ENCODE measurements around the gene C3. TPM values are rescaled to one million over a fixed set of nuclear protein-coding genes. Genes with fewer than 3 reads are reported as not detected.

The C3 gene
- total and polyA plus RNA-seq, 2 experiments from 2014 or later: 5.1 to 17.7 TPM

GRCh38 chr19:6718111-6718740 lies 2.2 kb downstream of the C3 start:
- Histone ChIP-seq H3K4me1 (ENCODE audit: insufficient read depth) (peaks cover 1% of the 10 kb centered on the region; the same call in 1 of the 2 replicates), H3K4me3 (peak overlapping the region; percentile 30; the same call in 1 of the 2 replicates), H3K27me3 (ENCODE audit: insufficient read depth) (no peaks in the 10 kb centered on the region), H3K9me2 (ENCODE audit: insufficient read depth) (no peaks in the 10 kb centered on the region), H2AFZ (peak overlapping the region; percentile 56), H3F3A (replicated peaks; ENCODE audit: low read depth) (peaks cover 8% of the 10 kb centered on the region), H3K79me2 (replicated peaks; ENCODE audit: insufficient read depth) (no peaks in the 10 kb centered on the region), H3K4me2 (peak overlapping the region; percentile 60), H4K20me1 (replicated peaks; ENCODE audit: insufficient read depth) (no peaks in the 10 kb centered on the region), H3K36me3 (ENCODE audit: insufficient read depth) (no peaks in the 10 kb centered on the region), H3K27ac (ENCODE audit: low read depth) (no peak overlapping the region)
- no peak overlapping the region for H3K27ac Mint-ChIP-seq
- peaks cover 60% of the 10 kb centered on the region for H3K9me3 Mint-ChIP-seq
- no peak for DNase-seq (ENCODE audit: low spot score)
- no peak for TF ChIP-seq POLR2AphosphoS5 (IDR thresholded peaks at IDR 0.05; ENCODE audit: low read depth)
- peaks cover 3% of the 10 kb centered on the region for H3K4me1 Mint-ChIP-seq
- H3K4me3 Mint-ChIP-seq: no peak overlapping the region
- ATAC-seq: peak; percentile 27
- H3K36me3 Mint-ChIP-seq (ENCODE audit: low read depth): peaks cover 24% of the 10 kb centered on the region
- peaks cover 19% of the 10 kb centered on the region for H3K27me3 Mint-ChIP-seq (ENCODE audit: insufficient read depth, low read depth, poor library complexity)

- H3K4me3 Mint-ChIP-seq: peak overlapping the region; percentile 14; the same call in 1 of the 3 replicates
- Histone ChIP-seq H3K79me2 (replicated peaks; ENCODE audit: insufficient read depth) (no peaks in the 10 kb centered on the region), H3K4me2 (peak overlapping the region; percentile 60), H3F3A (replicated peaks; ENCODE audit: low read depth) (peaks cover 8% of the 10 kb centered on the region), H3K4me3 (no peak overlapping the region), H3K4me1 (ENCODE audit: insufficient read depth) (no peaks in the 10 kb centered on the region; the same call in 1 of the 2 replicates), H3K36me3 (ENCODE audit: insufficient read depth) (no peaks in the 10 kb centered on the region), H4K20me1 (replicated peaks; ENCODE audit: insufficient read depth) (no peaks in the 10 kb centered on the region), H3K27me3 (ENCODE audit: insufficient read depth) (no peaks in the 10 kb centered on the region), H3K9me2 (ENCODE audit: insufficient read depth) (no peaks in the 10 kb centered on the region), H2AFZ (peak overlapping the region; percentile 56; the same call in 1 of the 2 replicates), H3K27ac (ENCODE audit: low read depth) (no peak overlapping the region)
- peaks cover 67% of the 10 kb centered on the region for H3K9me3 Mint-ChIP-seq
- no peak overlapping the region for H3K27ac Mint-ChIP-seq
- H3K4me1 Mint-ChIP-seq: no peaks in the 10 kb centered on the region; the same call in 2 of the 3 replicates
- H3K27me3 Mint-ChIP-seq (ENCODE audit: insufficient read depth, low read depth, poor library complexity): peaks cover 23% of the 10 kb centered on the region
- no peak for ATAC-seq
- DNase-seq (ENCODE audit: low spot score): peak; percentile 38
- peaks cover 30% of the 10 kb centered on the region for H3K36me3 Mint-ChIP-seq (ENCODE audit: low read depth)
- TF ChIP-seq, protein P1, sequence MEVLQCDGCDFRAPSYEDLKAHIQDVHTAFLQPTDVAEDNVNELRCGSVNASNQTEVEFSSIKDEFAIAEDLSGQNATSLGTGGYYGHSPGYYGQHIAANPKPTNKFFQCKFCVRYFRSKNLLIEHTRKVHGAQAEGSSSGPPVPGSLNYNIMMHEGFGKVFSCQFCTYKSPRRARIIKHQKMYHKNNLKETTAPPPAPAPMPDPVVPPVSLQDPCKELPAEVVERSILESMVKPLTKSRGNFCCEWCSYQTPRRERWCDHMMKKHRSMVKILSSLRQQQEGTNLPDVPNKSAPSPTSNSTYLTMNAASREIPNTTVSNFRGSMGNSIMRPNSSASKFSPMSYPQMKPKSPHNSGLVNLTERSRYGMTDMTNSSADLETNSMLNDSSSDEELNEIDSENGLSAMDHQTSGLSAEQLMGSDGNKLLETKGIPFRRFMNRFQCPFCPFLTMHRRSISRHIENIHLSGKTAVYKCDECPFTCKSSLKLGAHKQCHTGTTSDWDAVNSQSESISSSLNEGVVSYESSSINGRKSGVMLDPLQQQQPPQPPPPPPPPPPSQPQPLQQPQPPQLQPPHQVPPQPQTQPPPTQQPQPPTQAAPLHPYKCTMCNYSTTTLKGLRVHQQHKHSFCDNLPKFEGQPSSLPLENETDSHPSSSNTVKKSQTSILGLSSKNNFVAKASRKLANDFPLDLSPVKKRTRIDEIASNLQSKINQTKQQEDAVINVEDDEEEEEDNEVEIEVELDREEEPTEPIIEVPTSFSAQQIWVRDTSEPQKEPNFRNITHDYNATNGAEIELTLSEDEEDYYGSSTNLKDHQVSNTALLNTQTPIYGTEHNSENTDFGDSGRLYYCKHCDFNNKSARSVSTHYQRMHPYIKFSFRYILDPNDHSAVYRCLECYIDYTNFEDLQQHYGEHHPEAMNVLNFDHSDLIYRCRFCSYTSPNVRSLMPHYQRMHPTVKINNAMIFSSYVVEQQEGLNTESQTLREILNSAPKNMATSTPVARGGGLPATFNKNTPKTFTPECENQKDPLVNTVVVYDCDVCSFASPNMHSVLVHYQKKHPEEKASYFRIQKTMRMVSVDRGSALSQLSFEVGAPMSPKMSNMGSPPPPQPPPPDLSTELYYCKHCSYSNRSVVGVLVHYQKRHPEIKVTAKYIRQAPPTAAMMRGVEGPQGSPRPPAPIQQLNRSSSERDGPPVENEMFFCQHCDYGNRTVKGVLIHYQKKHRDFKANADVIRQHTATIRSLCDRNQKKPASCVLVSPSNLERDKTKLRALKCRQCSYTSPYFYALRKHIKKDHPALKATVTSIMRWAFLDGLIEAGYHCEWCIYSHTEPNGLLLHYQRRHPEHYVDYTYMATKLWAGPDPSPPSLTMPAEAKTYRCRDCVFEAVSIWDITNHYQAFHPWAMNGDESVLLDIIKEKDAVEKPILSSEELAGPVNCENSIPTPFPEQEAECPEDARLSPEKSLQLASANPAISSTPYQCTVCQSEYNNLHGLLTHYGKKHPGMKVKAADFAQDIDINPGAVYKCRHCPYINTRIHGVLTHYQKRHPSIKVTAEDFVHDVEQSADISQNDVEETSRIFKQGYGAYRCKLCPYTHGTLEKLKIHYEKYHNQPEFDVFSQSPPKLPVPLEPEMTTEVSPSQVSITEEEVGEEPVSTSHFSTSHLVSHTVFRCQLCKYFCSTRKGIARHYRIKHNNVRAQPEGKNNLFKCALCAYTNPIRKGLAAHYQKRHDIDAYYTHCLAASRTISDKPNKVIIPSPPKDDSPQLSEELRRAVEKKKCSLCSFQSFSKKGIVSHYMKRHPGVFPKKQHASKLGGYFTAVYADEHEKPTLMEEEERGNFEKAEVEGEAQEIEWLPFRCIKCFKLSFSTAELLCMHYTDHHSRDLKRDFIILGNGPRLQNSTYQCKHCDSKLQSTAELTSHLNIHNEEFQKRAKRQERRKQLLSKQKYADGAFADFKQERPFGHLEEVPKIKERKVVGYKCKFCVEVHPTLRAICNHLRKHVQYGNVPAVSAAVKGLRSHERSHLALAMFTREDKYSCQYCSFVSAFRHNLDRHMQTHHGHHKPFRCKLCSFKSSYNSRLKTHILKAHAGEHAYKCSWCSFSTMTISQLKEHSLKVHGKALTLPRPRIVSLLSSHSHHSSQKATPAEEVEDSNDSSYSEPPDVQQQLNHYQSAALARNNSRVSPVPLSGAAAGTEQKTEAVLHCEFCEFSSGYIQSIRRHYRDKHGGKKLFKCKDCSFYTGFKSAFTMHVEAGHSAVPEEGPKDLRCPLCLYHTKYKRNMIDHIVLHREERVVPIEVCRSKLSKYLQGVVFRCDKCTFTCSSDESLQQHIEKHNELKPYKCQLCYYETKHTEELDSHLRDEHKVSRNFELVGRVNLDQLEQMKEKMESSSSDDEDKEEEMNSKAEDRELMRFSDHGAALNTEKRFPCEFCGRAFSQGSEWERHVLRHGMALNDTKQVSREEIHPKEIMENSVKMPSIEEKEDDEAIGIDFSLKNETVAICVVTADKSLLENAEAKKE (CRISPR knock-in tag; IDR thresholded peaks at IDR 0.05): no peak
- TF ChIP-seq STAT1 (IDR thresholded peaks at IDR 0.05; ENCODE audit: unreplicated experiment) (no peak), ZNF114 (CRISPR knock-in tag; IDR thresholded peaks at IDR 0.05) (no peak), REST (IDR thresholded peaks at IDR 0.05; ENCODE audit: unreplicated experiment) (no peak), ZNF331 (CRISPR knock-in tag; IDR thresholded peaks at IDR 0.05; ENCODE audit: low read depth) (no peak)
- TF ChIP-seq, protein P2, sequence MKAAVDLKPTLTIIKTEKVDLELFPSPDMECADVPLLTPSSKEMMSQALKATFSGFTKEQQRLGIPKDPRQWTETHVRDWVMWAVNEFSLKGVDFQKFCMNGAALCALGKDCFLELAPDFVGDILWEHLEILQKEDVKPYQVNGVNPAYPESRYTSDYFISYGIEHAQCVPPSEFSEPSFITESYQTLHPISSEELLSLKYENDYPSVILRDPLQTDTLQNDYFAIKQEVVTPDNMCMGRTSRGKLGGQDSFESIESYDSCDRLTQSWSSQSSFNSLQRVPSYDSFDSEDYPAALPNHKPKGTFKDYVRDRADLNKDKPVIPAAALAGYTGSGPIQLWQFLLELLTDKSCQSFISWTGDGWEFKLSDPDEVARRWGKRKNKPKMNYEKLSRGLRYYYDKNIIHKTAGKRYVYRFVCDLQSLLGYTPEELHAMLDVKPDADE (IDR thresholded peaks at IDR 0.05): no peak
- TF ChIP-seq, protein P3, sequence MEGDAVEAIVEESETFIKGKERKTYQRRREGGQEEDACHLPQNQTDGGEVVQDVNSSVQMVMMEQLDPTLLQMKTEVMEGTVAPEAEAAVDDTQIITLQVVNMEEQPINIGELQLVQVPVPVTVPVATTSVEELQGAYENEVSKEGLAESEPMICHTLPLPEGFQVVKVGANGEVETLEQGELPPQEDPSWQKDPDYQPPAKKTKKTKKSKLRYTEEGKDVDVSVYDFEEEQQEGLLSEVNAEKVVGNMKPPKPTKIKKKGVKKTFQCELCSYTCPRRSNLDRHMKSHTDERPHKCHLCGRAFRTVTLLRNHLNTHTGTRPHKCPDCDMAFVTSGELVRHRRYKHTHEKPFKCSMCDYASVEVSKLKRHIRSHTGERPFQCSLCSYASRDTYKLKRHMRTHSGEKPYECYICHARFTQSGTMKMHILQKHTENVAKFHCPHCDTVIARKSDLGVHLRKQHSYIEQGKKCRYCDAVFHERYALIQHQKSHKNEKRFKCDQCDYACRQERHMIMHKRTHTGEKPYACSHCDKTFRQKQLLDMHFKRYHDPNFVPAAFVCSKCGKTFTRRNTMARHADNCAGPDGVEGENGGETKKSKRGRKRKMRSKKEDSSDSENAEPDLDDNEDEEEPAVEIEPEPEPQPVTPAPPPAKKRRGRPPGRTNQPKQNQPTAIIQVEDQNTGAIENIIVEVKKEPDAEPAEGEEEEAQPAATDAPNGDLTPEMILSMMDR (conservative IDR thresholded peaks at IDR 0.05; ENCODE audit: low read depth in 2 of 2): no peak
These were observed 2.9 kb downstream of the C3 start for GRCh38 chr19:6717441-6717971.

Data from GM23338 (cell line).